SU-DHL-6 (cell line): ENCODE measurements around the gene CAMK2D.
A peak's percentile ranks its signal among the peaks of the same experiment; 100 is the strongest.

Experiments used
- H2AFZ ChIP-seq: fragments of 200-600 bp; sonication (generic); 2 replicates; pipeline ENCODE4 v1.6.1; 2014; ENCODE audit warnings: low read depth, mild to moderate bottlenecking, moderate library complexity, mixed read lengths, antibody characterized with exemption, low read length; ENCODE audit not compliant: severe bottlenecking
- H3F3A ChIP-seq: fragments of 200-600 bp; shearing (Covaris generic); 2 replicates; pipeline ENCODE4 v1.6.0; 2016; ENCODE audit warnings: antibody characterized with exemption, mild to moderate bottlenecking; ENCODE audit not compliant: insufficient read depth
- H3K27ac ChIP-seq: fragments of 200-600 bp; sonication (generic); 2 replicates; pipeline ENCODE4 v1.5.1; 2016; ENCODE audit warnings: low read depth, mild to moderate bottlenecking, low read length, moderate library complexity, mixed read lengths
- H3K27me3 ChIP-seq: fragments of 200-600 bp; sonication (generic), shearing (Covaris generic); 2 replicates; pipeline ENCODE4 v1.6.0; 2014; ENCODE audit warnings: mild to moderate bottlenecking, low read length
- H3K36me3 ChIP-seq: fragments of 200-600 bp; sonication (generic); 2 replicates; pipeline ENCODE4 v1.6.1; 2014; ENCODE audit warnings: mild to moderate bottlenecking, low read length, mixed read lengths
- H3K4me2 ChIP-seq: fragments of 300-600, 200-600 bp; shearing (Covaris generic), sonication (generic); 2 replicates; pipeline ENCODE4 v1.6.0; 2014; ENCODE audit warnings: low read length, low read depth, mild to moderate bottlenecking; ENCODE audit not compliant: poor library complexity, severe bottlenecking
- H3K4me3 ChIP-seq: fragments of 200-600 bp; sonication (generic); 2 replicates; pipeline ENCODE4 v1.5.1; 2014; ENCODE audit warnings: antibody characterized with exemption, low read length, mild to moderate bottlenecking, mixed read lengths; ENCODE audit not compliant: insufficient read depth, poor library complexity, severe bottlenecking
- H3K79me2 ChIP-seq: fragments of 200-600 bp; sonication (generic); 2 replicates; pipeline ENCODE4 v1.6.1; 2014; ENCODE audit warnings: mild to moderate bottlenecking, low read length, moderate library complexity; ENCODE audit not compliant: insufficient read depth
- H3K9ac ChIP-seq: fragments of 200-600 bp; sonication (generic); 2 replicates; pipeline ENCODE4 v1.7.0; 2014; ENCODE audit warnings: mild to moderate bottlenecking, low read length
- H3K9me2 ChIP-seq: fragments of 200-600 bp; sonication (generic); replicated peaks from 2 replicates; pipeline ENCODE4 v1.6.1; 2014; ENCODE audit warnings: low read length; ENCODE audit not compliant: insufficient read depth
- H3K9me3 ChIP-seq: fragments of 200-600 bp; sonication (generic); 2 replicates; pipeline ENCODE4 v1.6.1; 2014; ENCODE audit warnings: low read length, mixed read lengths; ENCODE audit not compliant: insufficient read depth
- H4K20me1 ChIP-seq: fragments of 200-600 bp; sonication (generic); 2 replicates; pipeline ENCODE4 v1.6.1; 2014; ENCODE audit warnings: low read depth, mild to moderate bottlenecking, antibody characterized with exemption, low read length, moderate library complexity, mixed read lengths
- EZH2phosphoT487 ChIP-seq: fragments of 200-600 bp; sonication (generic), shearing (Covaris generic); conservative IDR thresholded peaks from 2 replicates; pipeline ENCODE4 v1.6.1; 2018; ENCODE audit warnings: mild to moderate bottlenecking, antibody characterized with exemption, low read length, moderate library complexity, mixed read lengths
- TF ChIP-seq, protein P1 (sequence below): fragments of 200-600 bp; sonication (generic); IDR thresholded peaks from one replicate; pipeline ENCODE4 v1.5.1; 2017; ENCODE audit warnings: antibody characterized with exemption, mild to moderate bottlenecking, low read length, moderate library complexity; ENCODE audit not compliant: insufficient read depth, poor library complexity, severe bottlenecking

Gene CAMK2D

GRCh38 chr4:113635739-113636437, 125.7 kb downstream of the CAMK2D start:
- no peaks in the 10 kb centered on the region for H3K9me2 ChIP-seq
- no peaks in the 10 kb centered on the region for H4K20me1 ChIP-seq
- no peaks in the 10 kb centered on the region for H3K9me3 ChIP-seq
- H3K27me3 ChIP-seq: no peaks in the 10 kb centered on the region
- no peaks in the 10 kb centered on the region for H3K36me3 ChIP-seq
- peak overlapping the region; percentile 87 for H3K27ac ChIP-seq
- no peak overlapping the region for H2AFZ ChIP-seq
- H3K79me2 ChIP-seq: peaks cover 5% of the 10 kb centered on the region; the same call in 1 of the 2 replicates
- H3F3A ChIP-seq: peaks cover 28% of the 10 kb centered on the region
- peak overlapping the region; percentile 21 for H3K9ac ChIP-seq
- peak overlapping the region; percentile 66 for H3K4me2 ChIP-seq
- TF ChIP-seq EZH2phosphoT487: no peak
- TF ChIP-seq, protein P1, sequence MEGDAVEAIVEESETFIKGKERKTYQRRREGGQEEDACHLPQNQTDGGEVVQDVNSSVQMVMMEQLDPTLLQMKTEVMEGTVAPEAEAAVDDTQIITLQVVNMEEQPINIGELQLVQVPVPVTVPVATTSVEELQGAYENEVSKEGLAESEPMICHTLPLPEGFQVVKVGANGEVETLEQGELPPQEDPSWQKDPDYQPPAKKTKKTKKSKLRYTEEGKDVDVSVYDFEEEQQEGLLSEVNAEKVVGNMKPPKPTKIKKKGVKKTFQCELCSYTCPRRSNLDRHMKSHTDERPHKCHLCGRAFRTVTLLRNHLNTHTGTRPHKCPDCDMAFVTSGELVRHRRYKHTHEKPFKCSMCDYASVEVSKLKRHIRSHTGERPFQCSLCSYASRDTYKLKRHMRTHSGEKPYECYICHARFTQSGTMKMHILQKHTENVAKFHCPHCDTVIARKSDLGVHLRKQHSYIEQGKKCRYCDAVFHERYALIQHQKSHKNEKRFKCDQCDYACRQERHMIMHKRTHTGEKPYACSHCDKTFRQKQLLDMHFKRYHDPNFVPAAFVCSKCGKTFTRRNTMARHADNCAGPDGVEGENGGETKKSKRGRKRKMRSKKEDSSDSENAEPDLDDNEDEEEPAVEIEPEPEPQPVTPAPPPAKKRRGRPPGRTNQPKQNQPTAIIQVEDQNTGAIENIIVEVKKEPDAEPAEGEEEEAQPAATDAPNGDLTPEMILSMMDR: no peak
- H3K4me3 ChIP-seq: no peak overlapping the region

DNA sequence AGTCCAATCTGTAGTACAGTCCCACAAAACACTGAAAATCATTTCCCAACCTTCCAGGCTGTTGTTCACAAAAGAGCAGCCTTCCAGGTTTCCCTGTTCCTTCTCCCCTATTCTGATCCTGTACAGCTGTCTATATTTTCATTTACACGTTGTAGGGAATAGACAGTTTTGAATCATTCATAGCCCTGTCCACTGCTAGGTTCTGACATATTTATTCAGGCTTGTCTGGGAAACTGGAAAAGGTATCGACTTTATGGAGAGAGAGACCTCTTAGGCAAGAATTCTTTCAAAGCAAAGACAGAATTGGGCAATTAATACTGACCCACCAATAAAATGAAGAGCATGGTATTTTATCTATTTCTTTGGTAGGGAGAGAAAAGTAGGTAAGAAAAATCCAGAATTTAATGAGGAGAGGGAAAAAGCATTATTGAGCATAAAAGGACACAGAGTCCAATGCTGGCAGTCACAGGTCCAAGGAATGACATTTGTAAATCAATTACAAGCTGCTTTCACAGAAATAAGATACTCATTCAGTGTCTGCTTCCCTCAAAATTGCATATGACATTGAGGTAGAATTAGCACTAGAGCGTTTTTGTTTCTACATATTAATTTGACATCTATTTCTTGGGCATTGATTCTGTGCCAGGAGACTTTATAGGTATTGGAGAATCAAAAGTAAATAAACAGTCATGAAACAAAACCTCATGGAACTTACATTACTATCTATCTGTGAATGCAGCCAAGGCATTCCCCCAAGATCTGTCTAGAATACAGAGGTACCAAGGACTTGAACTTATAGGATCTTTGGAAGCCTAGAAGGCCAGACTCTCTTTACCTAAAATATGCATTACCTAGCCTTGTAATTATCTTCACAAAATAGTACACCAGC, 127.2 kb downstream of the CAMK2D start:
- no peak overlapping the region for H3K4me3 ChIP-seq
- no peak overlapping the region for H3K4me2 ChIP-seq
- no peak overlapping the region for H2AFZ ChIP-seq
- no peak overlapping the region for H3K9ac ChIP-seq
- H3F3A ChIP-seq: peaks cover 24% of the 10 kb centered on the region
- no peaks in the 10 kb centered on the region for H3K9me2 ChIP-seq
- H3K36me3 ChIP-seq: no peaks in the 10 kb centered on the region
- TF ChIP-seq EZH2phosphoT487: no peak
- TF ChIP-seq, protein P1: no peak
- H4K20me1 ChIP-seq: no peaks in the 10 kb centered on the region
- peaks cover 3% of the 10 kb centered on the region; the same call in 1 of the 2 replicates for H3K79me2 ChIP-seq
- H3K27ac ChIP-seq: no peak overlapping the region
- no peaks in the 10 kb centered on the region for H3K27me3 ChIP-seq
- H3K9me3 ChIP-seq: no peaks in the 10 kb centered on the region

DNA sequence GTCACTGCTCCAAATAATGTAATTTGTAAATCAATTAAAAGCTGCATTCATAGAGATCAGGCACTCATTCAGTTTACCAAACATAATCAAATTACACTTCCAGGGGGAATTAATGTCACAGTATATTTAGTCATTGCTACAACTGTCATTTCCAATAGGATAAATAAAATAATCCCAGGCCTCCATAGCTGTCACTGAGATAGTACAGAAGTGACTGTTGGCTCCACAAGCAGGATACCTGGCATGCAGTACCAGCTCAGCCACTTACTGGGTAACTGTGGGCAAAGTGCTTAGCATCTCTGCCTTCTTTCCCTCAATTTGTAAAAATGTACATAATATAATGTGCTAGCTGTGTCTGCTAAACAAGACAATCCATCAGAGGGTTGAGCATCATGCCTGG, 128.1 kb downstream of the CAMK2D start:
- H3K4me2 ChIP-seq: no peak overlapping the region
- H3K36me3 ChIP-seq: no peaks in the 10 kb centered on the region
- H2AFZ ChIP-seq: no peak overlapping the region
- H3K27me3 ChIP-seq: no peaks in the 10 kb centered on the region
- no peaks in the 10 kb centered on the region for H4K20me1 ChIP-seq
- H3F3A ChIP-seq: peaks cover 22% of the 10 kb centered on the region
- H3K27ac ChIP-seq: no peak overlapping the region
- H3K9ac ChIP-seq: no peak overlapping the region
- TF ChIP-seq, protein P1: no peak
- no peaks in the 10 kb centered on the region for H3K9me2 ChIP-seq
- H3K9me3 ChIP-seq: no peaks in the 10 kb centered on the region
- no peak overlapping the region for H3K4me3 ChIP-seq
- no peaks in the 10 kb centered on the region; the same call in 1 of the 2 replicates for H3K79me2 ChIP-seq
